NK-92 treated with Interleukin-12 subunit alpha and Interleukin-12 subunit beta, amount 100 ng/mL, for 24 hours (cell line): ENCODE results near the gene RIC3.
"Not testable (repeated sequence)": the region's sequence is repeated elsewhere in the genome, so short reads cannot be mapped to it uniquely, and the experiment has no call there.

ENCODE experiments used
- DNase-seq: peaks from one replicate; lab custom pipeline; 2025; lab: John Stamatoyannopoulos, UW

RIC3 gene

GRCh38 chr11:8190431-8190830, 21.6 kb upstream of the RIC3 start:
- DNase-seq, result no peak

- DNase-seq, result no peak
Observed at GRCh38 chr11:8186429-8186828, 17.6 kb upstream of the RIC3 start.

GRCh38 chr11:8183111-8183510, 14.3 kb upstream of the RIC3 start:
- DNase-seq, result no peak

GRCh38 chr11:8180469-8180868, 11.6 kb upstream of the RIC3 start:
- no peak for DNase-seq

- DNase-seq, result no peak
Observed at GRCh38 chr11:8178297-8178696, 9.5 kb upstream of the RIC3 start.

GRCh38 chr11:8177136-8177535, 8.3 kb upstream of the RIC3 start:
- no peak for DNase-seq

- DNase-seq, result no peak
Observed at GRCh38 chr11:8167796-8168195, 1.0 kb downstream of the RIC3 start.

GRCh38 chr11:8164746-8165145, 4.1 kb downstream of the RIC3 start:
- DNase-seq, result no peak

- not testable (repeated sequence) for DNase-seq
Observed at GRCh38 chr11:8161627-8162304, 7.1 kb downstream of the RIC3 start.

GRCh38 chr11:8156877-8157276, 11.9 kb downstream of the RIC3 start:
- DNase-seq, result no peak

- DNase-seq, result no peak
Observed at GRCh38 chr11:8149726-8150125, 19.1 kb downstream of the RIC3 start.

- DNase-seq, result no peak
Observed at GRCh38 chr11:8138526-8138925, 30.3 kb downstream of the RIC3 start.

GRCh38 chr11:8127447-8127846, 41.4 kb downstream of the RIC3 start:
- DNase-seq, result no peak

GRCh38 chr11:8126649-8127289, 42.1 kb downstream of the RIC3 start:
- DNase-seq, result no peak

GRCh38 chr11:8122173-8122764, 46.6 kb downstream of the RIC3 start:
- DNase-seq, result no peak

- no peak for DNase-seq
Observed at GRCh38 chr11:8111636-8112035, 57.2 kb downstream of the RIC3 start.

GRCh38 chr11:8110396-8110795, 58.4 kb downstream of the RIC3 start:
- no peak for DNase-seq

GRCh38 chr11:8109675-8110074, 59.1 kb downstream of the RIC3 start:
- no peak for DNase-seq

GRCh38 chr11:8108421-8108820, 60.4 kb downstream of the RIC3 start:
- no peak for DNase-seq

GRCh38 chr11:8107642-8108041, 61.2 kb downstream of the RIC3 start:
- DNase-seq, result no peak

- DNase-seq, result no peak
Observed at GRCh38 chr11:8106679-8107078, 62.1 kb downstream of the RIC3 start.

GRCh38 chr11:8105666-8106065, 63.2 kb downstream of the RIC3 start:
- DNase-seq, result no peak

GRCh38 chr11:8105133-8105532, 63.7 kb downstream of the RIC3 start:
- DNase-seq, result no peak

- no peak for DNase-seq
Observed at GRCh38 chr11:8103909-8104308, 64.9 kb downstream of the RIC3 start.
